Measurements from ENCODE around the gene NOC4L. TPM values are rescaled to one million over a fixed set of nuclear protein-coding genes. Genes with fewer than 3 reads are reported as not detected.

The NOC4L gene
- total RNA-seq, 1 experiment from 2014 or later, result 29.8 TPM

DNA sequence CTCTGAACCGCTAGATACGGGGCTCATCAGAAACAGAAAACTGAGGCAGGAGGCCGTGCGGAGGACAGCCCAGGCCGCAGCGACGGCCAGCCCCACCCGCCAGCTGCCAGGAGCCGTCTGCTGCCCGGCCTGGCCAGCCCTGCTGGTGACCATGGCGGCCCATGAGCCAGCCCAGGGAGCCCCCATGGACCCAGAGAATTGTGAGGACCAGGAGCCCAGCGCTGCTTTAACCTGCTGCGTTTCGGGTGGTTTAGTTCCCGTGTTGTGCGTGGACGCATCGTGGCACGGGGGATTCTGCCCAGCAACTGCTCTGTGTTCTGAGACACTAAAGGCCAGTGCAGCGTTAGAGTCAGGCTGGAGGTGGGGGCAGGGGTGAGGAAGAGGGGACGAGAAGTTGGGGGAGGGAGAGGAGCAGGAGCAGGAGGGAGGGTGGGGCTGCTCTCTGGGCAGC is 44.2 kb downstream of the NOC4L start:
- no TSS peak for BruUV-seq (replicated peaks)
- CTCF ChIA-PET, result no interaction called here

DNA sequence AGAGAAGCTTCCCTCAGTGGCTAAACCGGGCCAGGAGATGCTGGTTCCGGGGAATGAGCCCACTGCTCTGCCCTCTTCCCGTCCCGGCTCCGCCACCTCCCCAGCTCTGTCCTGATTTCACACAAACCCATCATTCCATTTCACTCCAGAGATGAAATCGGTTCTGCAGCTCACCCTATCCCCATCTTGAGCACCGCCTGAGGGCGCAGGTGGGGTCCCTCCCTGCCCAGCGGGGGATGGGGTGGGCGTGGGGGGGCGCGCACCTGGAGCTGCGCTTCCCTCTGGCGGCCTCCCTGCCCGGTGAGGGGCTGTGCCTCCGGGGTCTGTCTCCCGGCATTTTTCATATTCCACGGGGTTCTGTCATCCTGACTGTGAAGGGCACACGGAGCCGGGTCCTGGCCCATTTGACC is 44.7 kb downstream of the NOC4L start:
- ATAC-seq, result no peak
- Histone ChIP-seq H3K27me3 (ENCODE audit: control insufficient read depth, insufficient read depth, low read length) (peaks cover 4% of the 10 kb centered on the region; the same call in 1 of the 2 replicates), H3K9me3 (ENCODE audit: control insufficient read depth, insufficient read depth, low read depth, low read length) (0 out of 2 replicates have a peak, but pooled peaks cover 3% of the 10 kb centered on the region), H3K4me1 (ENCODE audit: control insufficient read depth, insufficient read depth, low read length) (peaks cover 6% of the 10 kb centered on the region), H3K27ac (ENCODE audit: low read length) (0 out of 2 replicates have a peak overlapping the region, but pooled peaks have one; percentile 65), H3K4me3 (ENCODE audit: low read depth in 2 of 2, low read length in 2 of 2) (peak overlapping the region; percentile 58 to 74), H3K36me3 (ENCODE audit: control insufficient read depth, insufficient read depth, low read length) (no peaks in the 10 kb centered on the region)
- TF ChIP-seq TCF7L2 (IDR thresholded peaks at IDR 0.05; ENCODE audit: low read depth, low read length), result no peak
- TF ChIP-seq SIN3A (IDR thresholded peaks at IDR 0.05; ENCODE audit: borderline replicate concordance, insufficient read depth, low read depth, low read length), result no peak
- TF ChIP-seq, protein P1, sequence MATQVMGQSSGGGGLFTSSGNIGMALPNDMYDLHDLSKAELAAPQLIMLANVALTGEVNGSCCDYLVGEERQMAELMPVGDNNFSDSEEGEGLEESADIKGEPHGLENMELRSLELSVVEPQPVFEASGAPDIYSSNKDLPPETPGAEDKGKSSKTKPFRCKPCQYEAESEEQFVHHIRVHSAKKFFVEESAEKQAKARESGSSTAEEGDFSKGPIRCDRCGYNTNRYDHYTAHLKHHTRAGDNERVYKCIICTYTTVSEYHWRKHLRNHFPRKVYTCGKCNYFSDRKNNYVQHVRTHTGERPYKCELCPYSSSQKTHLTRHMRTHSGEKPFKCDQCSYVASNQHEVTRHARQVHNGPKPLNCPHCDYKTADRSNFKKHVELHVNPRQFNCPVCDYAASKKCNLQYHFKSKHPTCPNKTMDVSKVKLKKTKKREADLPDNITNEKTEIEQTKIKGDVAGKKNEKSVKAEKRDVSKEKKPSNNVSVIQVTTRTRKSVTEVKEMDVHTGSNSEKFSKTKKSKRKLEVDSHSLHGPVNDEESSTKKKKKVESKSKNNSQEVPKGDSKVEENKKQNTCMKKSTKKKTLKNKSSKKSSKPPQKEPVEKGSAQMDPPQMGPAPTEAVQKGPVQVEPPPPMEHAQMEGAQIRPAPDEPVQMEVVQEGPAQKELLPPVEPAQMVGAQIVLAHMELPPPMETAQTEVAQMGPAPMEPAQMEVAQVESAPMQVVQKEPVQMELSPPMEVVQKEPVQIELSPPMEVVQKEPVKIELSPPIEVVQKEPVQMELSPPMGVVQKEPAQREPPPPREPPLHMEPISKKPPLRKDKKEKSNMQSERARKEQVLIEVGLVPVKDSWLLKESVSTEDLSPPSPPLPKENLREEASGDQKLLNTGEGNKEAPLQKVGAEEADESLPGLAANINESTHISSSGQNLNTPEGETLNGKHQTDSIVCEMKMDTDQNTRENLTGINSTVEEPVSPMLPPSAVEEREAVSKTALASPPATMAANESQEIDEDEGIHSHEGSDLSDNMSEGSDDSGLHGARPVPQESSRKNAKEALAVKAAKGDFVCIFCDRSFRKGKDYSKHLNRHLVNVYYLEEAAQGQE (IDR thresholded peaks at IDR 0.05; ENCODE audit: insufficient read depth in 1 of 2, low read depth in 2 of 2, low read length in 1 of 2), result no peak
- TF ChIP-seq POLR2AphosphoS5 (IDR thresholded peaks at IDR 0.05; ENCODE audit: low read depth, low read length), result no peak
- TF ChIP-seq, protein P2, sequence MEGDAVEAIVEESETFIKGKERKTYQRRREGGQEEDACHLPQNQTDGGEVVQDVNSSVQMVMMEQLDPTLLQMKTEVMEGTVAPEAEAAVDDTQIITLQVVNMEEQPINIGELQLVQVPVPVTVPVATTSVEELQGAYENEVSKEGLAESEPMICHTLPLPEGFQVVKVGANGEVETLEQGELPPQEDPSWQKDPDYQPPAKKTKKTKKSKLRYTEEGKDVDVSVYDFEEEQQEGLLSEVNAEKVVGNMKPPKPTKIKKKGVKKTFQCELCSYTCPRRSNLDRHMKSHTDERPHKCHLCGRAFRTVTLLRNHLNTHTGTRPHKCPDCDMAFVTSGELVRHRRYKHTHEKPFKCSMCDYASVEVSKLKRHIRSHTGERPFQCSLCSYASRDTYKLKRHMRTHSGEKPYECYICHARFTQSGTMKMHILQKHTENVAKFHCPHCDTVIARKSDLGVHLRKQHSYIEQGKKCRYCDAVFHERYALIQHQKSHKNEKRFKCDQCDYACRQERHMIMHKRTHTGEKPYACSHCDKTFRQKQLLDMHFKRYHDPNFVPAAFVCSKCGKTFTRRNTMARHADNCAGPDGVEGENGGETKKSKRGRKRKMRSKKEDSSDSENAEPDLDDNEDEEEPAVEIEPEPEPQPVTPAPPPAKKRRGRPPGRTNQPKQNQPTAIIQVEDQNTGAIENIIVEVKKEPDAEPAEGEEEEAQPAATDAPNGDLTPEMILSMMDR (IDR thresholded peaks at IDR 0.05), result no peak; the same call in 1 of the 2 replicates
- CTCF ChIA-PET, result no interaction called here
- POLR2A ChIA-PET, result interaction anchor here (0.6 kb wide), 1 partner anchor 28 kb away, joined by 4 read pairs; no protein-coding TSS in a partner anchor
- in situ Hi-C loops (cut with HindIII; ENCODE audit: low pct_unique_long_range_greater_than_20kb, low sequenced_read_pairs), result no loop called here
- intact Hi-C loops (cut with micrococcal nuclease; ENCODE audit: unreplicated experiment), result no loop called here
- no TSS peak for BruUV-seq (replicated peaks)
- DNase-seq (ENCODE audit: low read depth, low spot score), result no peak

More for the DNA sequence above, 44.2 kb downstream of the NOC4L start:
- H3K4me3 ChIP-seq (ENCODE audit: low read depth in 2 of 2, low read length in 2 of 2), result no peak overlapping the region
- POLR2A ChIA-PET, result no interaction called here
- H3K27ac ChIP-seq (ENCODE audit: low read length), result no peak overlapping the region
- in situ Hi-C loops (cut with HindIII; ENCODE audit: low pct_unique_long_range_greater_than_20kb, low sequenced_read_pairs), result no loop called here
- intact Hi-C loops (cut with micrococcal nuclease; ENCODE audit: unreplicated experiment), result no loop called here
- peaks cover 7% of the 10 kb centered on the region for H3K27me3 ChIP-seq (ENCODE audit: control insufficient read depth, insufficient read depth, low read length)
- ATAC-seq, result no peak
- TF ChIP-seq, protein P1 (IDR thresholded peaks at IDR 0.05; ENCODE audit: insufficient read depth in 1 of 2, low read depth in 2 of 2, low read length in 1 of 2), result no peak
- TF ChIP-seq SIN3A (IDR thresholded peaks at IDR 0.05; ENCODE audit: borderline replicate concordance, insufficient read depth, low read depth, low read length) (no peak), POLR2AphosphoS5 (IDR thresholded peaks at IDR 0.05; ENCODE audit: low read depth, low read length) (no peak), TCF7L2 (IDR thresholded peaks at IDR 0.05; ENCODE audit: low read depth, low read length) (no peak)
- TF ChIP-seq, protein P2 (IDR thresholded peaks at IDR 0.05), result no peak
- H3K9me3 ChIP-seq (ENCODE audit: control insufficient read depth, insufficient read depth, low read depth, low read length), result no peaks in the 10 kb centered on the region
- no peak for DNase-seq (ENCODE audit: low read depth, low spot score)
- no peaks in the 10 kb centered on the region for H3K36me3 ChIP-seq (ENCODE audit: control insufficient read depth, insufficient read depth, low read length)
- peaks cover 6% of the 10 kb centered on the region for H3K4me1 ChIP-seq (ENCODE audit: control insufficient read depth, insufficient read depth, low read length)
